A673 (cell line): Measurements from ENCODE around the gene FLT1.

Experiments used
- EZH2 ChIP-seq: fragments of 200-600 bp; sonication (generic); IDR thresholded peaks from 2 replicates; pipeline ENCODE4 v1.6.1; 2017; ENCODE audit warnings: borderline replicate concordance, low read depth, mild to moderate bottlenecking, mixed read lengths, antibody characterized with exemption, low read length; ENCODE audit not compliant: poor library complexity, severe bottlenecking
- TF ChIP-seq, protein P1 (sequence below): fragments of 300-800, 200-600 bp; sonication (generic); conservative IDR thresholded peaks from 2 replicates; pipeline ENCODE4 v1.5.1; 2017; ENCODE audit warnings: low read depth, mild to moderate bottlenecking, antibody characterized with exemption, low read length, moderate library complexity, mixed read lengths

GRCh38 chr13:28370448-28370847 is 124.5 kb downstream of the FLT1 start:
- TF ChIP-seq, protein P1, sequence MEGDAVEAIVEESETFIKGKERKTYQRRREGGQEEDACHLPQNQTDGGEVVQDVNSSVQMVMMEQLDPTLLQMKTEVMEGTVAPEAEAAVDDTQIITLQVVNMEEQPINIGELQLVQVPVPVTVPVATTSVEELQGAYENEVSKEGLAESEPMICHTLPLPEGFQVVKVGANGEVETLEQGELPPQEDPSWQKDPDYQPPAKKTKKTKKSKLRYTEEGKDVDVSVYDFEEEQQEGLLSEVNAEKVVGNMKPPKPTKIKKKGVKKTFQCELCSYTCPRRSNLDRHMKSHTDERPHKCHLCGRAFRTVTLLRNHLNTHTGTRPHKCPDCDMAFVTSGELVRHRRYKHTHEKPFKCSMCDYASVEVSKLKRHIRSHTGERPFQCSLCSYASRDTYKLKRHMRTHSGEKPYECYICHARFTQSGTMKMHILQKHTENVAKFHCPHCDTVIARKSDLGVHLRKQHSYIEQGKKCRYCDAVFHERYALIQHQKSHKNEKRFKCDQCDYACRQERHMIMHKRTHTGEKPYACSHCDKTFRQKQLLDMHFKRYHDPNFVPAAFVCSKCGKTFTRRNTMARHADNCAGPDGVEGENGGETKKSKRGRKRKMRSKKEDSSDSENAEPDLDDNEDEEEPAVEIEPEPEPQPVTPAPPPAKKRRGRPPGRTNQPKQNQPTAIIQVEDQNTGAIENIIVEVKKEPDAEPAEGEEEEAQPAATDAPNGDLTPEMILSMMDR, result no peak
- no peak for TF ChIP-seq EZH2
